ENCODE measurements around the gene CPNE5. TPM values are rescaled to one million over a fixed set of nuclear protein-coding genes. Genes with fewer than 3 reads are reported as not detected.

CPNE5 gene
- polyA plus RNA-seq, 3 donors = 0.47 to 0.85 (median 0.82) TPM

DNA sequence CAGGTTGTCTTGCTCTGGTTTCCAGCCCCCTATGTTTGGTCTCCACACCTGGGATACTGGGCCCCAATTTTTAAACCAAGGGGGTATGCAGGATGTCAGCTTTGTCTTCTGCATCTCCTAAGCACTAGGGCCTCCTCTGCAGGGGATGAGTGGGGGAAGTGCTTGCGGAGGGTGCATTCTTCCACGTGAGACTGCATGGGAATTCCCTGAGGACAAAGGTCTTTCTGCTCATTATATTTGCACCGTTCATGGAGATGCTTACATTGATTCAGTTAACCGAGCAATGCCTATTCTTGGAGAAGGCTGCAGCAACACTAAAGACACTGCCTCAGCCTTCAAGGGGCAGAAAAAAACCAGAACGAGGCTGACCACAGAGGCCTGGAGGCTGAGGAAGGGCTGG, 96.2 kb downstream of the CPNE5 start:
- H4K20me1 ChIP-seq (ENCODE audit: insufficient read depth, low read length) = no peaks in the 10 kb centered on the region
- H3K9me3 ChIP-seq (replicated peaks in 1 of 2; ENCODE audit: control insufficient read depth in 1 of 2, insufficient read depth in 1 of 2, low read length in 2 of 2) = peaks cover 0 to 2% of the 10 kb centered on the region in 2 donors
- H3K9ac ChIP-seq (ENCODE audit: insufficient read depth, low read length, poor library complexity, severe bottlenecking) = no peak overlapping the region
- Mint-ChIP-seq H3K4me3 (no peak overlapping the region), H3K9me3 (peaks cover 0 to 2% (median 0%) of the 10 kb centered on the region in 7 donors), H3K27me3 (ENCODE audit: low read depth in 3 of 3) (peaks cover 5 to 15% (median 11%) of the 10 kb centered on the region in 3 donors), H3K36me3 (no peaks in the 10 kb centered on the region), H3K4me1 (peaks cover 20% of the 10 kb centered on the region), H3K27ac (no peak overlapping the region)
- H3K4me1 ChIP-seq (ENCODE audit: control insufficient read depth in 1 of 2, insufficient read depth in 2 of 2, low read length in 2 of 2) = peaks cover 13 to 24% of the 10 kb centered on the region in 2 donors
- no peak overlapping the region for H3K4me2 ChIP-seq (replicated peaks; ENCODE audit: extremely low read depth, low read length, poor library complexity, severe bottlenecking)
- H3K27ac ChIP-seq (ENCODE audit: low read depth in 1 of 2, low read length in 2 of 2) = no peak overlapping the region
- TF ChIP-seq, protein P1, sequence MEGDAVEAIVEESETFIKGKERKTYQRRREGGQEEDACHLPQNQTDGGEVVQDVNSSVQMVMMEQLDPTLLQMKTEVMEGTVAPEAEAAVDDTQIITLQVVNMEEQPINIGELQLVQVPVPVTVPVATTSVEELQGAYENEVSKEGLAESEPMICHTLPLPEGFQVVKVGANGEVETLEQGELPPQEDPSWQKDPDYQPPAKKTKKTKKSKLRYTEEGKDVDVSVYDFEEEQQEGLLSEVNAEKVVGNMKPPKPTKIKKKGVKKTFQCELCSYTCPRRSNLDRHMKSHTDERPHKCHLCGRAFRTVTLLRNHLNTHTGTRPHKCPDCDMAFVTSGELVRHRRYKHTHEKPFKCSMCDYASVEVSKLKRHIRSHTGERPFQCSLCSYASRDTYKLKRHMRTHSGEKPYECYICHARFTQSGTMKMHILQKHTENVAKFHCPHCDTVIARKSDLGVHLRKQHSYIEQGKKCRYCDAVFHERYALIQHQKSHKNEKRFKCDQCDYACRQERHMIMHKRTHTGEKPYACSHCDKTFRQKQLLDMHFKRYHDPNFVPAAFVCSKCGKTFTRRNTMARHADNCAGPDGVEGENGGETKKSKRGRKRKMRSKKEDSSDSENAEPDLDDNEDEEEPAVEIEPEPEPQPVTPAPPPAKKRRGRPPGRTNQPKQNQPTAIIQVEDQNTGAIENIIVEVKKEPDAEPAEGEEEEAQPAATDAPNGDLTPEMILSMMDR (IDR thresholded peaks at IDR 0.05) = no peak
- H3K36me3 ChIP-seq (replicated peaks in 1 of 2; ENCODE audit: control insufficient read depth in 1 of 2, insufficient read depth in 2 of 2, low read length in 2 of 2) = no peaks in the 10 kb centered on the region
- no peaks in the 10 kb centered on the region for H3K27me3 ChIP-seq (ENCODE audit: control insufficient read depth in 2 of 2, insufficient read depth in 2 of 2, low read length in 2 of 2)
- H2AFZ ChIP-seq (ENCODE audit: insufficient read depth, low read depth, low read length, poor library complexity, severe bottlenecking) = no peak overlapping the region
- H3K4me3 ChIP-seq (replicated peaks in 1 of 3; ENCODE audit: low read depth in 2 of 3, low read length in 3 of 3) = no peak overlapping the region
- no peaks in the 10 kb centered on the region for H3K79me2 ChIP-seq (ENCODE audit: insufficient read depth, low read length)
- DNase-seq = no peak
- intact Hi-C loops (cut with micrococcal nuclease) = no loop called here
- WGBS (ENCODE audit: insufficient coverage) = 94% methylated on average over 3 of the region's 5 CpGs

GRCh38 chr6:36742146-36742545, 97.1 kb downstream of the CPNE5 start:
- H3K9me3 Mint-ChIP-seq = peaks cover 0 to 2% (median 0%) of the 10 kb centered on the region in 7 donors
- peaks cover 20% of the 10 kb centered on the region for H3K4me1 Mint-ChIP-seq
- Histone ChIP-seq H3K9ac (ENCODE audit: insufficient read depth, low read length, poor library complexity, severe bottlenecking) (no peak overlapping the region), H2AFZ (ENCODE audit: insufficient read depth, low read depth, low read length, poor library complexity, severe bottlenecking) (no peak overlapping the region), H3K4me1 (ENCODE audit: control insufficient read depth in 1 of 2, insufficient read depth in 2 of 2, low read length in 2 of 2) (peaks cover 13 to 24% of the 10 kb centered on the region in 2 donors), H3K36me3 (replicated peaks in 1 of 2; ENCODE audit: control insufficient read depth in 1 of 2, insufficient read depth in 2 of 2, low read length in 2 of 2) (no peaks in the 10 kb centered on the region), H3K4me3 (replicated peaks in 1 of 3; ENCODE audit: low read depth in 2 of 3, low read length in 3 of 3) (no peak overlapping the region), H3K9me3 (replicated peaks in 1 of 2; ENCODE audit: control insufficient read depth in 1 of 2, insufficient read depth in 1 of 2, low read length in 2 of 2) (no peaks in the 10 kb centered on the region), H3K27ac (ENCODE audit: low read depth in 1 of 2, low read length in 2 of 2) (no peak overlapping the region), H3K79me2 (ENCODE audit: insufficient read depth, low read length) (no peaks in the 10 kb centered on the region), H3K27me3 (ENCODE audit: control insufficient read depth in 2 of 2, insufficient read depth in 2 of 2, low read length in 2 of 2) (no peaks in the 10 kb centered on the region), H3K4me2 (replicated peaks; ENCODE audit: extremely low read depth, low read length, poor library complexity, severe bottlenecking) (no peak overlapping the region), H4K20me1 (ENCODE audit: insufficient read depth, low read length) (no peaks in the 10 kb centered on the region)
- no peak for DNase-seq
- no peaks in the 10 kb centered on the region for H3K36me3 Mint-ChIP-seq
- WGBS (ENCODE audit: insufficient coverage) = 95% methylated on average over 16 of the region's 19 CpGs
- H3K27ac Mint-ChIP-seq = no peak overlapping the region
- TF ChIP-seq, protein P1 (IDR thresholded peaks at IDR 0.05) = no peak
- H3K4me3 Mint-ChIP-seq = no peak overlapping the region
- intact Hi-C loops (cut with micrococcal nuclease) = no loop called here
- H3K27me3 Mint-ChIP-seq (ENCODE audit: low read depth in 3 of 3) = peaks cover 5 to 18% (median 11%) of the 10 kb centered on the region in 3 donors

Measured in CD14-positive monocyte (primary cell).